GM12892 (cell line): Measurements from ENCODE around the gene PRIMPOL.

ENCODE experiments used
- POLR2A ChIP-seq: IDR thresholded peaks from 2 replicates; pipeline ENCODE4 v1.6.1; 2011; ENCODE audit warnings: low read depth, low read length, control low read depth
- TAF1 ChIP-seq: IDR thresholded peaks from 2 replicates; pipeline ENCODE4 v1.6.1; 2011; ENCODE audit warnings: low read depth, mild to moderate bottlenecking, control low read depth, low read length, borderline replicate concordance

DNA sequence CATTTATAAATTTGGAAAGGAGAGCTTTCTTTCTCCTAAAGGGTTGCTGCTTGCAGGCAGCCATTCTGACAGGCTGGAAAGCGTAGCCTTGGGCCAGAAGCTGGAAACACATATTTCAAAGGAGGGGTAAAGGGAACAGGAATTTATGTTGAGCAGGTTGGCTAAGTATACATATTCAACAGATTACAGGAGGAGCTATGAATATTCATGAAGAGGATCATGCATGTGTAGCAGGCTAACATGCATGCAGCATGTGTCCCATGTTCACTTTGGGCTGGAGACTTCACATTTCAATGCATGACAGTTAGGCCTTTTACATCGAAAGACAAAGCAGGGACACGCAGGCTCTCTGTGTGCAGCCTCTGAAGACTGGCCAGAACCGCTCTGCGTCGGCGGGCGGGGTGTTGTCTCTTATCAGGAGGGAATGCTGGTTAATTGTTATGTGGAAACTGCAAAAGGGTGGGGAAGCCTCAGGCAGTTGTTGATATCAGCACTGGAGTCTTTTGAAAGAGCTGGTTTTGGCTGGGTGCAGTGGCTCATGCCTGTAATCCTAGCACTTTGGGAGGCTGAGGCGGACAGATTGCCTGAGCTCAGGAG, 31.8 kb upstream of the PRIMPOL start:
- TF ChIP-seq TAF1 = no peak
- no peak for TF ChIP-seq POLR2A
